Measurements from ENCODE around the gene ERLEC1. TPM values are rescaled to one million over a fixed set of nuclear protein-coding genes. Genes with fewer than 3 reads are reported as not detected.

The ERLEC1 gene
- polyA plus RNA-seq, 1 experiment: 102 TPM

DNA sequence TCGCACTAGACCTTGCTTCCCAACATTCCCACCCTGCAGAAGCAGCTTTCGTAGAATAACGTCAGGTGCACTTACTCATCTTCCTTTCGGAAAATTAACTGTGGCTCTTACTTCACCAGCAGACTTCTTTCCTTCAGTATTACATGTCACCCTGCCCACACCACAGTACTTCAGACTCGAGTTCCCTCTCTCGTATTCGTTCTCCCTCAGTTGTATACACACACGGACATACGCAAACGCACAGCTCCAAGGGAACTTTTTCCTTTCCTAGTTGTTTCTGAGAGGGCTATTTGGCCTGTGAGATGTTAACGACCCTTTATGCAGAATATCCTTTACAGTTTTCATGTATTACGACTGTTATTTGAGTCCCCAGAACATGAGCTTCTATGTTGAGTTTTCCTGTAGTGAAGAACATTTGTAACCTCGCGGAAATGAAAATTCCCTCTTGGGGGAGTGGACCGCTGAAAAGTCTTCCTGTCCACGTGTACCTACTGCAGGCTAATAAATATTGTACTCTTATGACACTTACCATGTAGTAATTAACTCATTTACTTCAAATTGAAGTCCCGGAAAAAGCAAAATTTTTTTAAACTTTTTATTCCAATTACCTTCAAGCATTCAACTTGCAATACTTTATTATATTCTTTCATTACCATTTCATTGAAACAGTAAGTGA is 908 bp downstream of the ERLEC1 start:
- ChIA-PET POLR2A (no interaction called here), CTCF (interaction anchor here (0.5 kb wide), 1 partner anchor 32 kb away, joined by 5 read pairs; no protein-coding TSS in a partner anchor)
- Histone ChIP-seq H3K27ac (ENCODE audit: low read depth, low read length) (peak overlapping the region; percentile 88), H3K27me3 (ENCODE audit: control insufficient read depth, insufficient read depth, low read length) (no peaks in the 10 kb centered on the region), H3K4me3 (ENCODE audit: low read depth, low read length) (peak overlapping the region; percentile 63), H3K9me3 (ENCODE audit: control insufficient read depth, insufficient read depth, low read length) (peaks cover 3% of the 10 kb centered on the region; the same call in 1 of the 2 replicates)
- TF ChIP-seq, protein P1, sequence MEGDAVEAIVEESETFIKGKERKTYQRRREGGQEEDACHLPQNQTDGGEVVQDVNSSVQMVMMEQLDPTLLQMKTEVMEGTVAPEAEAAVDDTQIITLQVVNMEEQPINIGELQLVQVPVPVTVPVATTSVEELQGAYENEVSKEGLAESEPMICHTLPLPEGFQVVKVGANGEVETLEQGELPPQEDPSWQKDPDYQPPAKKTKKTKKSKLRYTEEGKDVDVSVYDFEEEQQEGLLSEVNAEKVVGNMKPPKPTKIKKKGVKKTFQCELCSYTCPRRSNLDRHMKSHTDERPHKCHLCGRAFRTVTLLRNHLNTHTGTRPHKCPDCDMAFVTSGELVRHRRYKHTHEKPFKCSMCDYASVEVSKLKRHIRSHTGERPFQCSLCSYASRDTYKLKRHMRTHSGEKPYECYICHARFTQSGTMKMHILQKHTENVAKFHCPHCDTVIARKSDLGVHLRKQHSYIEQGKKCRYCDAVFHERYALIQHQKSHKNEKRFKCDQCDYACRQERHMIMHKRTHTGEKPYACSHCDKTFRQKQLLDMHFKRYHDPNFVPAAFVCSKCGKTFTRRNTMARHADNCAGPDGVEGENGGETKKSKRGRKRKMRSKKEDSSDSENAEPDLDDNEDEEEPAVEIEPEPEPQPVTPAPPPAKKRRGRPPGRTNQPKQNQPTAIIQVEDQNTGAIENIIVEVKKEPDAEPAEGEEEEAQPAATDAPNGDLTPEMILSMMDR (IDR thresholded peaks at IDR 0.05; ENCODE audit: low read depth, low read length): no peak
- no peak for DNase-seq (ENCODE audit: low read depth, low spot score)

DNA sequence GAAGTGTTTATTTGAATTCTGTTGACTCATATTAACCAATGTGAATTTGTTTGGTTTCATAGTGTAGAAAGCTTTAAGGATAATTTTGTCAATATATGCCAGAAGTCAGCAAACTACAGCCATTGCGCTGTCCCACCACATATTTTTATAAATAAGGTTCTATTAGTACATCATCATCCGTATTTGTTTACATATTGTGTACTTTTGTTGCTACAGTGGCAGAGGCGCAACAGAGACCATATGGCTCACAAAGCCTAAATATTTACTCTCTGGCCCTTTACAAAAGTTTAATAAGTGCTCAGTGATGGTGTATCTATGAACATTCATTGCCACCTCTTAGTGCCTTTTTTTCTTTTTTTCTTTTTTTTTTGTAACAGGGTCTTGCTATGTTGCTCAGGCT is 6.4 kb downstream of the ERLEC1 start:
- H3K27ac ChIP-seq (ENCODE audit: low read depth, low read length): no peak overlapping the region
- H3K27me3 ChIP-seq (ENCODE audit: control insufficient read depth, insufficient read depth, low read length): no peaks in the 10 kb centered on the region
- no peak overlapping the region for H3K4me3 ChIP-seq (ENCODE audit: low read depth, low read length)
- no peaks in the 10 kb centered on the region for H3K9me3 ChIP-seq (ENCODE audit: control insufficient read depth, insufficient read depth, low read length)
- CTCF ChIA-PET: no interaction called here
- TF ChIP-seq, protein P1 (IDR thresholded peaks at IDR 0.05; ENCODE audit: low read depth, low read length): no peak
- no peak for DNase-seq (ENCODE audit: low read depth, low spot score)
- POLR2A ChIA-PET: no interaction called here

DNA sequence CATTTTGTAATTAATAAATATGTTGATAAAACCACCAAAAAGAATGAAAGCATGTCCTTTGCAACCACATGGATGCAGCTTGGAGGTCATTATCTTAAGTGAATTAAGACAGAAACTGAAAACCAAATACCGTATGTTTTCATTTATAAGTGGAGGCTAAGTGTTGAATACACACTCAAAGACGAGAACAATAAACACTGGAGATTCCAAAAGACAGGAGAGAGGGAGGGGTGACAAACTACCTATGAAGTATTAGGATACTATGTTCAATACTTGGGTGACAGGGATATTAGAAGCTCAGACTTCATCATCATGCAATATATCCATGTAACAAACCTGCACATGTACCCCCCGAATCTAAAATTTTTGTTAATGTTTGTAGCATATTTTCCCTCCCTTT is 7.0 kb downstream of the ERLEC1 start:
- TF ChIP-seq, protein P1 (IDR thresholded peaks at IDR 0.05; ENCODE audit: low read depth, low read length): no peak
- H3K9me3 ChIP-seq (ENCODE audit: control insufficient read depth, insufficient read depth, low read length): no peaks in the 10 kb centered on the region
- H3K27ac ChIP-seq (ENCODE audit: low read depth, low read length): no peak overlapping the region
- no peak for DNase-seq (ENCODE audit: low read depth, low spot score)
- CTCF ChIA-PET: no interaction called here
- H3K27me3 ChIP-seq (ENCODE audit: control insufficient read depth, insufficient read depth, low read length): no peaks in the 10 kb centered on the region
- H3K4me3 ChIP-seq (ENCODE audit: low read depth, low read length): no peak overlapping the region
- POLR2A ChIA-PET: no interaction called here

DNA sequence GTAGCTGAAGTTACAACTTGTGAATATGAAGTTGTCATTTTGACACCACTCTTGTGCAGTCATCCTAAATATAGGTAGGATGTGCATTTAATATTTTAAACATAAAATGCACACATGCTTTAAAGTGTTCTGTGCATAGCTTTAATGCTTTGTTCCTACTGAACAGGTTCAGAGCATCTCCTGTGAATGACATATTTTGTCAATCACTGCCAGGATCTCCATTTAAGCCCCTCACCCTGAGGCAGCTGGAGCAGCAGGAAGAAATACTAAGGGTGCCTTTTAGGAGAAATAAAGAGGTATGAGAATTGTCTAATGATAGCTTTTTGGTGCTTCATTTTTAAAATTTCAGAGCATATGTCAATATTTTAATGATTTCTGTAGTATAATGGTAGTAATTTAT is 14.7 kb downstream of the ERLEC1 start:
- TF ChIP-seq, protein P1 (IDR thresholded peaks at IDR 0.05; ENCODE audit: low read depth, low read length): no peak
- Histone ChIP-seq H3K9me3 (ENCODE audit: control insufficient read depth, insufficient read depth, low read length) (no peaks in the 10 kb centered on the region), H3K27ac (ENCODE audit: low read depth, low read length) (no peak overlapping the region), H3K4me3 (ENCODE audit: low read depth, low read length) (no peak overlapping the region), H3K27me3 (ENCODE audit: control insufficient read depth, insufficient read depth, low read length) (no peaks in the 10 kb centered on the region)
- DNase-seq (ENCODE audit: low read depth, low spot score): no peak
- POLR2A ChIA-PET: no interaction called here
- CTCF ChIA-PET: no interaction called here

DNA sequence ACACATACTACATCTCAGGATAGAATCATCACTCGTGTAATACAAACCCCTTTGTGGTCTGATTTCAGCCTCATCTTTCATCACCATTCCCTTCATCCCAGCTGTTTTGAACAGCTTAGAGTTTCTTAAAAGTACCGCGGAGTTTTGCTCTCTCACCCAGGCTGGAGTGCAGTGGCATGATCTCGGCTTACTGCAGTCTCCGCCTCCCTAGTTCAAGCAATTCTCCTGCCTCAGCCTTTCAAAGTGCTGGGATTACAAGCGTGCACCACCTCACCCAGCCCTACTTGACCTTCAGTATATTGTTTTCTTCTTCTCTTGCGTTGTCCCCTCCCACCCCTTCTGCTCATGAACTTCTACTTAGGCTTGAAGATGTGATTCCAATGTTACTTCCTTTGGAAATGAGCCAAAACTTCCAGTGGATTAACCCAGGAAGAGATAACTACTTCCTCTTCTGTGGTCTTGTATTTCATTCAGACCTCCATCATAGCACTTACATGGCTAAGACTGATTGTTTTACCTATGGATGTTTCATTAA is 15.8 kb downstream of the ERLEC1 start:
- TF ChIP-seq, protein P1 (IDR thresholded peaks at IDR 0.05; ENCODE audit: low read depth, low read length): no peak
- Histone ChIP-seq H3K4me3 (ENCODE audit: low read depth, low read length) (no peak overlapping the region), H3K9me3 (ENCODE audit: control insufficient read depth, insufficient read depth, low read length) (no peaks in the 10 kb centered on the region), H3K27me3 (ENCODE audit: control insufficient read depth, insufficient read depth, low read length) (no peaks in the 10 kb centered on the region), H3K27ac (ENCODE audit: low read depth, low read length) (no peak overlapping the region)
- POLR2A ChIA-PET: no interaction called here
- no peak for DNase-seq (ENCODE audit: low read depth, low spot score)
- CTCF ChIA-PET: no interaction called here

All from AG04450 (cell line).